K562 treated with DMSO at 1 percent for 4 hours (cell line): ENCODE data around the gene ACBD5. TPM values are rescaled to one million over a fixed set of nuclear protein-coding genes. Genes with fewer than 3 reads are reported as not detected.

Experiments used
- total RNA-seq: library from RNA; unstranded; fragments of 300-600 nt; gene quantifications from 2 replicates; pipeline ENCODE4 v1.2.3, GENCODE V29; 2022; ENCODE audit not compliant: insufficient read depth

ACBD5 gene, protein sequence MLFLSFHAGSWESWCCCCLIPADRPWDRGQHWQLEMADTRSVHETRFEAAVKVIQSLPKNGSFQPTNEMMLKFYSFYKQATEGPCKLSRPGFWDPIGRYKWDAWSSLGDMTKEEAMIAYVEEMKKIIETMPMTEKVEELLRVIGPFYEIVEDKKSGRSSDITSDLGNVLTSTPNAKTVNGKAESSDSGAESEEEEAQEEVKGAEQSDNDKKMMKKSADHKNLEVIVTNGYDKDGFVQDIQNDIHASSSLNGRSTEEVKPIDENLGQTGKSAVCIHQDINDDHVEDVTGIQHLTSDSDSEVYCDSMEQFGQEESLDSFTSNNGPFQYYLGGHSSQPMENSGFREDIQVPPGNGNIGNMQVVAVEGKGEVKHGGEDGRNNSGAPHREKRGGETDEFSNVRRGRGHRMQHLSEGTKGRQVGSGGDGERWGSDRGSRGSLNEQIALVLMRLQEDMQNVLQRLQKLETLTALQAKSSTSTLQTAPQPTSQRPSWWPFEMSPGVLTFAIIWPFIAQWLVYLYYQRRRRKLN
- 3.8 and 8.5 TPM in 2 replicates for total RNA-seq

DNA sequence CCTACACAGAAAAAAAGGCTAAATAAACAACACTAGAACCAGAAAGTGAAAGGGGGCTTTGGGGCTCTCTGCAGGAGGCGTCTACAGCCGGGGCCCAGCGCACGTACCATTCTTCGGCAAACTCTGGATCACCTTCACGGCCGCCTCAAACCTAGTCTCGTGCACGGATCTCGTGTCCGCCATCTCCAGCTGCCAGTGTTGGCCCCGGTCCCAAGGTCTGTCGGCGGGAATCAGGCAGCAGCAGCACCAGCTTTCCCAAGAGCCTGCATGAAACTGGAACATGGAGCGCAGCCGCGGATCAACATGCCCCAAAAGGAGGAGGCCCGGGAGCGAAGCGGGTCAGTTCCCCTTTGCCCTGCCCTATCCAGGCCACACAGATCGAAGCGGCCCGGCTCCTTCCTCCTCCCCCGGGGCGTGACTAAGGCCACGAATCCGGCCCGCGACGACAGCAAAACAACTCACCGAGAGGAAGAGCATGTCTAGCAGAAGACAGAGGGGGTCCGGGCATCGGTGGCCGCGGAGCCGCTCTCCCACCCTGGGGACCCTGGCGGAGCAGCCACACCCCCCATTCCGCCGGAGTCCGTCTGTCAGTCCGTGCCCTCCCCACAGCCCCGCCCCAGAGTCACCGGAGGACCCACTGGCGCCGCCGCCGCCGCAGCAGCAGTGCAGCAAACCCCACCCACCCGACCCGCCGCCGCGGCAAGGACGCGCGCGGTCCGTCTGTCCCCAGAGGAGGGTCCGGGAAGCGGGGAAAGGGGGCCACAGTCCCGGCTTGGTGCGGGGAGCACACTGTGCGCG is at the start of gene ACBD5:
Gene ACBD5 (minus strand): TSS at position 586 of the 798 bp plus-strand sequence. CDS start 109 bp downstream, at position 477.

GRCh38 chr10:27155066-27155754 is 85.4 kb downstream of the ACBD5 start, which contains the start of gene MASTL:
MASTL (plus strand) TSS chr10:27155352; CDS start chr10:27155427, 75 bp downstream.

Other genes starting within 250 kb of the ACBD5 start
- 2.2 and 3.7 TPM in 2 replicates for gene ANKRD26, start 140.3 kb downstream of the ACBD5 start, total RNA-seq
- gene YME1L1, start 86.4 kb downstream of the ACBD5 start, total RNA-seq: 62.2 and 67.9 TPM in 2 replicates
- gene MASTL, start 85.4 kb downstream of the ACBD5 start, total RNA-seq: 16.0 and 18.0 TPM in 2 replicates